RWPE2 (cell line): ENCODE results near the gene PHF12.

Experiments
- ATAC-seq: fragments of 200-7000 bp; cut with Tn5 transposase; 3 replicates; pipeline ENCODE4 v1.9.1; 2021; ENCODE audit warnings: low read depth
- DNase-seq: peaks from one replicate; pipeline ENCODE4 v3.0.0-alpha.2; 2020; ENCODE audit warnings: low spot score
- H3K27ac ChIP-seq: fragments of 450-650 bp; 2 replicates; pipeline ENCODE4 v1.5.1; 2017; ENCODE audit warnings: mild to moderate bottlenecking; ENCODE audit not compliant: poor library complexity, severe bottlenecking
- H3K27me3 ChIP-seq: fragments of 250-450 bp; sonication (Bioruptor Pico); 2 replicates; pipeline ENCODE4 v1.5.1; 2021; ENCODE audit warnings: mild to moderate bottlenecking, moderate library complexity; ENCODE audit not compliant: insufficient read depth, poor library complexity, severe bottlenecking
- H3K36me3 ChIP-seq: fragments of 250-450 bp; sonication (Bioruptor Pico); 2 replicates; pipeline ENCODE4 v1.5.1; 2020; ENCODE audit warnings: low read depth, mild to moderate bottlenecking, moderate library complexity
- H3K4me1 ChIP-seq: fragments of 250-450 bp; sonication (Bioruptor Pico); 2 replicates; pipeline ENCODE4 v1.5.1; 2021; ENCODE audit warnings: mild to moderate bottlenecking, moderate library complexity; ENCODE audit not compliant: insufficient read depth, poor library complexity, severe bottlenecking
- H3K4me3 ChIP-seq: fragments of 250-450 bp; sonication (Bioruptor Pico); 2 replicates; pipeline ENCODE4 v1.5.1; 2021; ENCODE audit warnings: mild to moderate bottlenecking, moderate library complexity; ENCODE audit not compliant: severe bottlenecking
- H3K9me3 ChIP-seq: fragments of 250-450 bp; sonication (Bioruptor Pico); 2 replicates; pipeline ENCODE4 v1.5.1; 2021; ENCODE audit warnings: mild to moderate bottlenecking, moderate library complexity; ENCODE audit not compliant: severe bottlenecking
- TF ChIP-seq, protein P1 (sequence below): fragments of 450-650 bp; IDR thresholded peaks from one replicate; pipeline ENCODE4 v1.5.1; 2017; ENCODE audit warnings: mild to moderate bottlenecking, moderate library complexity; ENCODE audit not compliant: poor library complexity, severe bottlenecking

The PHF12 gene

DNA sequence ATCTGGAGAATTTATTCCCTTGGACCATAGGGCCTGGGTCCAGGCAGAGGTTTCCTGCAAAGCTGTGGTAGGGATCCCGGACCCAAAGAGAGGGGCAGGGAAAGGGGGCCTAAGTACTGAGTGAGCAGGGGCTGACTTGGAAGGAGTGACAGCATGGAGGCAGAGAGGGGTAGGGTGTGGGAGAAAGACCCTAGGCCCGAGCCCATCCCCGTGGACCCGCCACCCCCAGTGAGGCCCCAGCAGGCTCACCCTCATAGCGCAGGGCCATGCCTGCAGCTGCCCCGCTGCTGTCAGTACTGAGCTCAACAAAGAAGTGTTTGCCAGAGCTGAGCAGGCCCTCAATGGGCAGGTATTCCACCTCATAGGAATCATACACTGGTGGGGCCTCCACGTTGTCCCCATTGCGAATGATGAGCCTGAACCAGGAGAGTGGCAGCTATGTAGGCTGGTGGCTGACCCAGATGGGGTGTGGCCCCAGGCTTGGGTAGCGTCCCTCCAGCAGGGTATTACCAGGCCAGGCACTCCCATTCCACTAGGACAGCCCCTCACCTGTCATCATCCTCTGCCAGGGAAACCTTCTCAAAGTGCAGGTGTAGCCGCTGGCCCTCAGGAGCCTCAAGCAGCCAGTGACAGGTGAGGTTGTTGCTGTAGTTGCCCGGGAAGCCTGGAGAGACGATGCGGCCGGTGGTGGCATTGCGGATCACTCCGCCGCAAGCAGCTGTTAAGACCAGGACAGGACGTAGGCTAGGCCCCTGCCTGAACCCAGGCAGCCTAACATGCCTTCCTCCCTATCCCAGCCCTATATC is 9.1 kb upstream of the PHF12 start:
- H3K27ac ChIP-seq, result no peak overlapping the region
- no peaks in the 10 kb centered on the region for H3K27me3 ChIP-seq
- H3K9me3 ChIP-seq, result no peaks in the 10 kb centered on the region
- no peaks in the 10 kb centered on the region for H3K36me3 ChIP-seq
- TF ChIP-seq, protein P1, sequence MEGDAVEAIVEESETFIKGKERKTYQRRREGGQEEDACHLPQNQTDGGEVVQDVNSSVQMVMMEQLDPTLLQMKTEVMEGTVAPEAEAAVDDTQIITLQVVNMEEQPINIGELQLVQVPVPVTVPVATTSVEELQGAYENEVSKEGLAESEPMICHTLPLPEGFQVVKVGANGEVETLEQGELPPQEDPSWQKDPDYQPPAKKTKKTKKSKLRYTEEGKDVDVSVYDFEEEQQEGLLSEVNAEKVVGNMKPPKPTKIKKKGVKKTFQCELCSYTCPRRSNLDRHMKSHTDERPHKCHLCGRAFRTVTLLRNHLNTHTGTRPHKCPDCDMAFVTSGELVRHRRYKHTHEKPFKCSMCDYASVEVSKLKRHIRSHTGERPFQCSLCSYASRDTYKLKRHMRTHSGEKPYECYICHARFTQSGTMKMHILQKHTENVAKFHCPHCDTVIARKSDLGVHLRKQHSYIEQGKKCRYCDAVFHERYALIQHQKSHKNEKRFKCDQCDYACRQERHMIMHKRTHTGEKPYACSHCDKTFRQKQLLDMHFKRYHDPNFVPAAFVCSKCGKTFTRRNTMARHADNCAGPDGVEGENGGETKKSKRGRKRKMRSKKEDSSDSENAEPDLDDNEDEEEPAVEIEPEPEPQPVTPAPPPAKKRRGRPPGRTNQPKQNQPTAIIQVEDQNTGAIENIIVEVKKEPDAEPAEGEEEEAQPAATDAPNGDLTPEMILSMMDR, result no peak
- DNase-seq (no peak), ATAC-seq (no peak)
- no peaks in the 10 kb centered on the region for H3K4me1 ChIP-seq
- no peak overlapping the region for H3K4me3 ChIP-seq

- TF ChIP-seq, protein P1, result no peak
- H3K27me3 ChIP-seq, result no peaks in the 10 kb centered on the region
- ATAC-seq, result no peak
These were observed 8.2 kb upstream of the PHF12 start for GRCh38 chr17:28959471-28959871.

DNA sequence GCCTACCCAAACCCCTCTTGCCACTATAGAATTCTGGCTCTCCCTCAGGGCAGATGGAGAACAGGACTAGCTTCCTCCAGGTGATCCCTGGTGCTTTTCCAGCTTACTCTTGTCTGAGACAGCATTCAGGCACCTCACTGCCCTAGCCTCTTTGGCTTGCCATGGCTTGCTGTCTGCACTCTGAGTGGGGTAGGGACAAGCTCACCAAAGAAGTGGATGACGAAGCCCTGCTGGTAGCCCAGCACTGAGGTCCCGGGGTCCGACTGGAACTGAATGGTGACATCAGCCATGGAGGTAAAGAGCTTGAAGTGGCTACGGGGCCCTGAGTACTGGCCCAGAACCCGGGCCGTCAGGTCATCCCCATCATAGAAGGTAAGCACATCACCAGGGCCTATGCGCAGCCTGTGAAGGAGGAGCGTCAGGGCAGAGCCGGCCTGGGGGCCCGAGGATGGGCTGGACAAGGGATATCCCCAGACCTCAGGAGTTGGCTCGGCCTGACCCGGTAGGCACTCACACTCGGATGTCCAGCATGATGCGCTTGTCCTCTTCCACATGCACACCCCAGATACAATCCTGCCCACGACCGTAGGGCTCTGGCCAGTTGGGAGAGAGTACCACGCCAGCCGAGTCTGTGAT is 7.6 kb upstream of the PHF12 start:
- TF ChIP-seq, protein P1, result no peak
- Histone ChIP-seq H3K9me3 (no peaks in the 10 kb centered on the region), H3K27me3 (no peaks in the 10 kb centered on the region), H3K4me3 (no peak overlapping the region), H3K4me1 (no peaks in the 10 kb centered on the region), H3K36me3 (no peaks in the 10 kb centered on the region), H3K27ac (no peak overlapping the region)
- DNase-seq, result no peak
- ATAC-seq, result no peak

More at GRCh38 chr17:28959471-28959871, 8.2 kb upstream of the PHF12 start:
- DNase-seq, result no peak
- Histone ChIP-seq H3K36me3 (no peaks in the 10 kb centered on the region), H3K4me3 (no peak overlapping the region), H3K4me1 (no peaks in the 10 kb centered on the region), H3K9me3 (no peaks in the 10 kb centered on the region), H3K27ac (no peak overlapping the region)

GRCh38 chr17:28957992-28958355 is 6.7 kb upstream of the PHF12 start:
- Histone ChIP-seq H3K4me1 (no peaks in the 10 kb centered on the region), H3K27me3 (no peaks in the 10 kb centered on the region)

More at GRCh38 chr17:28957992-28958355, 6.7 kb upstream of the PHF12 start:
- Histone ChIP-seq H3K27ac (no peak overlapping the region), H3K4me3 (no peak overlapping the region), H3K9me3 (no peaks in the 10 kb centered on the region), H3K36me3 (no peaks in the 10 kb centered on the region)
- TF ChIP-seq, protein P1, result no peak
- ATAC-seq (no peak), DNase-seq (no peak)
